Effector CD8-positive, alpha-beta T cell (primary cell): ENCODE data around the gene SERPINA4.

ENCODE experiments used
- DNase-seq: peaks from one replicate; lab custom pipeline; 2025; lab: John Stamatoyannopoulos, UW
- total RNA-seq, 4 experiments: gene quantifications; one replicate each; lab custom pipeline; 2026; lab: John Stamatoyannopoulos, UW

The SERPINA4 gene, protein sequence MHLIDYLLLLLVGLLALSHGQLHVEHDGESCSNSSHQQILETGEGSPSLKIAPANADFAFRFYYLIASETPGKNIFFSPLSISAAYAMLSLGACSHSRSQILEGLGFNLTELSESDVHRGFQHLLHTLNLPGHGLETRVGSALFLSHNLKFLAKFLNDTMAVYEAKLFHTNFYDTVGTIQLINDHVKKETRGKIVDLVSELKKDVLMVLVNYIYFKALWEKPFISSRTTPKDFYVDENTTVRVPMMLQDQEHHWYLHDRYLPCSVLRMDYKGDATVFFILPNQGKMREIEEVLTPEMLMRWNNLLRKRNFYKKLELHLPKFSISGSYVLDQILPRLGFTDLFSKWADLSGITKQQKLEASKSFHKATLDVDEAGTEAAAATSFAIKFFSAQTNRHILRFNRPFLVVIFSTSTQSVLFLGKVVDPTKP
- 0 reads per million in 4 experiments for total RNA-seq

DNA sequence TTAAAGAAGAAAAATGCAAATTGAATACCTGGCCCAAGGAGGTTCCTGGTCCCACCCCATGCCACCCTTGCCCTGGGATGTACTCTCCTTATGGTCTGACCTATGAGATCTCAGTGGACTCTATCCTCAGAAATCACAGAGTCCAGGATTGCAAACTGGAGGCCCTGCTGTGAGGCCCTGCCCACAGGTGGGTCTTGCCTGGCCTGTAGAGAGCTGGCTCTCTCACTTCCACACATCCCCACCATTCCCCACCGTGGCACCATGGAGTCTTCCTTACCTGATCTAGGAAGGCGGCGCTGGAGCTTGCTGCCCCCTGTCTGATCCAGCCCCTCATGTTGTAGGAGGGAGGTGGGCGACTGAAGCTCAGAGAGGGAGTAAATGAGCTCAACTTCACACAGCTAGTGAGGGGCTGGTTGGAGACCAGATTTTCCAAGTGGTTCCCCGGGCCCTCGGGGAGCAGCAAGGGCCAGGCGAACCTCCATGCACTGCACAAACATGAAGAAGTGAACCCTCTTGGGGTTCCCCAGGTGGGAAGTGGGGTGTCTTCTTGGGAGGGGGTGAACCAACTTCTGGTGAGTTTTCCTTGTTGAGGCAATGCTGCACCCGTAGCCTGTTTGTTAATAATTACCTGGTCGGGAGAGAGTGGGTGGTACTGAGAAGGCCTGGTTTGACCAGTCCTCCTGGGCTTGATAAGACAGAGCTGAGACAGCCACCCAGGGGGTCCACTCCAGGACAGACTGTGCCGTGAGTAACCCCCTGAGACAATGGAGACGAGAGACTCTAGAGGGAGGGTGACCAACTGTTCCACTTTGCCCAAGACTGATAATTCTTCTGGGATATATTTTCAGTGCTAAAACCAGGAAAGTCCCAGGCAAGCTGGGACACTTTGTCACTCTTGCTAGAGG, at the start of gene SERPINA4:
TSS of gene SERPINA4 (plus strand) at position 692 of the 905 bp plus-strand sequence. CDS start 2,041 bp downstream, outside the sequence.
- no peak for DNase-seq

DNA sequence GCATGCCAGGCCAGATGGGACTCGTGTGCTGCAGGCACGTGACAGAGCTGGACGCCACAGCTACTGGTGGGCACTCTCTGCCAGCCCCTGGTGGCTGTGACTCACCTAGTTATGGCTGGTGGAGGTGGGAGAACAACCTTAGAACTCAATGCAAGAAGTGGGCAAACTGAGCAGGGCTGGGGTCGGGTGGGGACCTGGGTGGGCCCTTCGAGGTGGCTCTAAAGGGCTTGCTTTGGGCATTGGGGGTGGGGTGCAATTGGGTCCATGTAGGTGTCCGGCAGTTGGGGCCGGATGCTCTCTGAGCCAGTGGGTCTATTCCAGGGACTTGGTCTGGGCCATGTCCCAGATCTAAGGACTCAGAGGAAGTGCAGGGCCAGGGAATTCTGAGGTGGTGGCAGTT, 46.9 kb upstream of the SERPINA4 start:
- DNase-seq: no peak

DNA sequence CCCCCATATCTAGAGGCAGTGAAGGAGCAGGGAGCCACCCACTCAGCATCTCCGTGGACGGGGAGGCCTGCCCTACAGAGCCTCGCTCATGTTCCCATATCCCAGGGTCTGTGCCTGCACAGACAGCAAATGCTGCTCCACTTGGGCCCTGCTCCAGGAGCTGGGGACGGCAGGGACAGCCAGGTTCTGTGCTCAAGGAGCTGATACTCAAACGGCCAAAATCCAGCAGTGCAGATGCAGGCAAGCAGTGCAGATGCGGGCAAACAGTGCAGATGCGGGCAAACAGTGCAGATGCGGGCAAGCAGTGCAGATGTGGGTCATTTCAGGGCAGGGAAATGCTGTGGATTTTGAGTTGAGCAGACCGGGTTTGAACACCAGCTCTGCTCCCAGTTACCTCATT, 45.8 kb upstream of the SERPINA4 start:
- DNase-seq: no peak

DNA sequence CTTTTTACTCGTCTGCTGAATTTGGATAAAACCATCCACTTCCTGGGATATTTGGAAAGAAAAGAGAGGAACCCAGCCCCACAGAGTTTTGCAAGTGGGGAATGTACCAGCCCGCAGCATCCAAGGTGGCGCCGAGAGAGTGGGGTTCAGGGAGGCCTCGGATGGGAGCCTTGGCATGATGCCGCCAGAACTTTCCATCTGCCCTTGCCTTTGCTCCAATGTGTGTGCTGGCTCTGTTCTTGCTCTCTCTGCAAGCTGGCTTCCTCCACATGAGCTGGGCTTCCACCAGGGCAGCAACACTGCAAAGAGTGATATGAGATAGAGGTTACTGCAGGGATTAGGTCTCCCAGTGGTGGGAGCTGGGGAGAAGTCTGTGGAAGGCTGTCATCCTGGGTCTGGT, 45.4 kb upstream of the SERPINA4 start:
- no peak for DNase-seq

DNA sequence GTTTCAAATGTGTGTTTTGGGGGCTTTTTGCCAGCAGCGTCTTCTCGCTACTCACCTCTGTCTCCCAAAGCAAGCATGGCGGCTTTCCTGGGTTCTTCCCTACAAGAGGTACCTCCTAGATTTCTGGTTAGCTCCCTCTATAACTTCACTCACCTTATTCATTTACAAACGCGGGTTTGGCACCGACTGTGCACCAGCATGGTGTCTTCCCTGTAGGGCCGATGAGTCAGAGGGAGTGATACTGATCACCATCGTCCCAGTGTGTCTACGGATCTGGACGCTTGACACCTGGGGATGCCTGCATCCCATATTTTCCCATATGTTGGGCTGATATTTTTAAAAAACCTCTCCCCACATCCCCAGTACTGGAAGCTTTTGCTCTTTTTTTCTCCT, 44.0 kb upstream of the SERPINA4 start:
- no peak for DNase-seq

DNA sequence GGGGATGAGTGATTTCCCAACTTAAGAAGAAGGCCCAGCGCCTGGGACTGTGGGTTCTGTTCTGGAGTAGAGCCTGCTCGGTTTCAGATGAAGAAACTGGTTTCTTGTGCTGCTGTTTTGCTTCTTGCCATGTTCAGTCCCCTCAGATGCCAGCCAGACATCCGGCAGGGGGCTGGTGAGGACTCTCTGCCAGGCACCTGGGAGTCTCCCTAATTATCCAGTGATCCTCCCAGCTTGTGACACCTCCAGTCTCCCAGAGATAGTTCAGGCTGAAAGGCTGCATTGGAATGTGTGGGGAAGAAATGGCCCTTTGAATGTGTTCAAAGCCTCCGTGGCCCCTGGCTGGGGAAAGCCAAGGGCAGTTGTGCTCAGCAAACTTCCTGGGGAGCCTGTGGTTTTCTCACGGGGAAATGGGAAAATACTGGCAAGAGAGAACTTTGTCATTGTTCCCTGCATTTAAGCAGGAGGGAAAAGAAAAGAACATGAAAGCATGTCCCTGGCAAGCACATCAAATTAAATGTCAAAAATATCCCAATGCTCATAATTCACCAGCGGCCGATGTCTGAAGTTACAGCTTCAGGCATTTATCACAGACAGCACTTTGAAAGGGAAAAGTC, 43.5 kb upstream of the SERPINA4 start:
- DNase-seq: no peak

DNA sequence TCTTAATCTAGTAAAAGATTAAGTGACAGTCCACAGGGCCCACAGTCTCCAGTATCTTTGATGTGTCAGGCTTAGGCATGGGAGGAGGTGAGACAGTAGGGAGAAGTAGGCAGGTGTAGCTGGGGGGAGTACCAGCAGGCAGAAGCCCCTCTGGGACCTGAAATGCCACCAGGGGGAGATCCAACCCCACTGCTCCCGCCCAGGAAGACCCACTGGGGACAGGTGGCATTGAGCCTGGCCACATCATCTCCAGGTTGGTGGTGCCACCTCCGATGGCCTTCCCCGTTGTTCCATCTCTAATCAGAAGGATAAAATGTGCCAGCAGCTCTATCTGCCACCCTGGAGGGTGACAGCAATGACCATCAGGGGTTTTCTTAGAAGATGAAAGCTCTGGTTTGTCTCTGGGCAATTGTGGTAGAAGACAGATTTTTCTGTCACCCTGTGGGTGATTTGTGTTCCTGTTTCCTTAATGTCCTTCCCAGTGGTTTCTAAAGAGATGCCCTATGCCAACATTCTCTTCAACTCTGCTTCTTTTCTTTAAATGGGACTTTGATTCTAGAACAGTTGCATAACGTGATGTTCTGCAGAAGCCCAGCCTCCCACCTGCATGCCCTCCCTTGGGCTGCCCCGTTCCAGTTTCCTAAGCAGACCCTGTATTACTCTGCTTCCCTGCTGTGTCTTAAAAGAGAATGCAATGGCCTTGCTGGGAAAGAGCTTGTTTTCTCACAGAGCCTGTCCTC, 39.7 kb upstream of the SERPINA4 start:
- no peak for DNase-seq

DNA sequence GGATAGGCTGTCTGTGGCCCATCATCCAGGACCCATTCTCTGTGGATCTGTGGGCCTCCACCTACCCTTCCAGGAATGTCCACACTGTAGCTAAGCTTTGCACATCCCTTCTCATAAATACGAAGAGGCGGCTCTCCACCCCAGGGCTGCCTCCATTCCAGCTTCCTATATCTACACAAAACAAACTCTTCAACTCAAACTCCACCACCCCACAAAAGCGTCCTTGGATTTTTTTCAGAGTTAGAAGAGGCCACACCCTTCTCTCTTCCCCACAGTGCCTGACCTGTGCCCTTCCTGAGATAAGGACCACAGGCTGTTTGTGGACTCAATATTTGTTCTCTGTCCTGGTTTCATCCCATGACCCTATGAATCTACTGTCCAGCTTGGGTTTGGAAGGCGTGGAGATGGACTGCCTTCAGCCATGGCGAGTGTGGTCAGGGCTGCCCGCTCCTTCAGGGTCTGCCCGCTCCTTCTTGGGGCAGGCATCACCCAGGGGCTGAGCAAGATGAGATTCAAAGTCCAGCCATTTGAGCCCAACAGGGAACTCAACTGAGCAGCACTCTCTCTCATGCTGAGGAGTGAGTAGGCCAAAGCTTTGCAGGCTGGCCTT, 39.0 kb upstream of the SERPINA4 start:
- no peak for DNase-seq

DNA sequence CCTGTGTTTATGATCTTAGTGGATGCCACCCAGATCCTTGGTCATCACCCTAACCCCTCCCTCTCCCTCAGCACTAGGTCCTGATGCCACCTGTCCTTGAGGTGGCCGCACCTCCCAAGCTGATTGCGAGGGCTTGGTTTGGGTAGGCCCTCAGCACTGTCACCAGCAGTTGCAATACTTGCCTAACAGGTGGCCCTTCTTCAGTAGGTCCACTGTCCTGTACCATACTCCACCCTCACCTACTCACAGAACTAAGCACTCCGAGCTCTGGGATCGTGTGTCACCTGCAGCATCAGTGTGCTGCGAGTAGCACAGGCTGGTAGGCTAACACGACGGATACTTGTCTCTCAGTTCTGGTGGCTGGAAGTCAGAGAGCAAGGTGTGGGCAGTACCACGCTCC, 38.0 kb upstream of the SERPINA4 start:
- DNase-seq: no peak

DNA sequence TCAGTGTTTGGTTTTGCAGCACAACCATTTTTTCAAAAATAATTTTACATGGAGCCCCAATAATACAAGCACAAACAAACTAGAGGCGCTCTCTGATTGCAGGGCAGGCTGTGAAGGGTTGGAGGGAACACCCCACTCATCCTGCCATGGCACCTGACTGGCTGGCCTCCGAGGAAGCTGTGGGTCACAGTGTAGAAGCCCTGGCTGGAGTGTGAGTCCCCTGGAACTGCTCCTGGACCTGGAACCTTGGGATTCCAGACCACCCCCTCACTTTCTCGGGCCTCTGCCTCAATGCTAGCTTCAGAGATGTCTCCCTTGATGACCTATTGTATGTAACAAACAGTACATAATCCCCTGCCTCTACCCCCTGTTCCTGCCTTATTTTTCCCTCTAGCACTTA, 37.1 kb upstream of the SERPINA4 start:
- DNase-seq: no peak

DNA sequence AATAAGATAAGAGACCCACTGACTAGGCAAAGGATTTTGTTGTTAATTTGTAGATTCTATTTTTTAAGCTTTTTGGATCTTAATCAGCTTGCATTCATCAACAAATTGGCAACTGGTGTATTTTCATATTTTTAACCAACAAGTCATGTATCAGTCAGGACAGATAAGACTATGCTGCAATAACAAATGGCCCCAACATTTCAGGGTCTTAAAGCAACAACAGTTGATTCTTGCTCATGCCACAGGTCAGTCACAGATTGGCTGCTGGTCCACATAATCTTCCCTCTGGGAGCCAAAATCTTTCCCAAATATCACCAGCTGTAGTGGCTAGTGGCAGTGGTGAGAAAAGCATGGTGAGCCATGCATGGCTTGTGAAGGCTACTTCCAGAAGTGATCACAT, 30.1 kb upstream of the SERPINA4 start:
- DNase-seq: no peak

DNA sequence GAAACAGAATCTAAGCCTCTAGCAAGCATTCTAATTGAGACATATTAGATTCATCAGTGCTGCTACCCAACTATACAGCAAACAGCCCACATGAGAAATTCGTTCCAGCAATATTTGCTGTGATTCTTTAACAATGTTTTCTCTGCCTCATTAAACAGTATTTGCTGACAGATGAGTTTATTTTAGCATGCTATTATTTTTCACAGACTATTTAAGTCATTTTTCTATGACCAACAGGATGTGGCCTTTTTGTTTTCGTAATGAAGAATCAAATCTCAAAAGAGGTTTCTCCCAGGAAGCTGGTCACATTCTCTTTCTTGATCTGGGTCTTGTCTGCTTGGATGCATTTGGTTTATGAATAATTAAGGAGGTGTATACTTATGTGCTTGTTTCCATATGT, 28.8 kb upstream of the SERPINA4 start:
- DNase-seq: no peak

DNA sequence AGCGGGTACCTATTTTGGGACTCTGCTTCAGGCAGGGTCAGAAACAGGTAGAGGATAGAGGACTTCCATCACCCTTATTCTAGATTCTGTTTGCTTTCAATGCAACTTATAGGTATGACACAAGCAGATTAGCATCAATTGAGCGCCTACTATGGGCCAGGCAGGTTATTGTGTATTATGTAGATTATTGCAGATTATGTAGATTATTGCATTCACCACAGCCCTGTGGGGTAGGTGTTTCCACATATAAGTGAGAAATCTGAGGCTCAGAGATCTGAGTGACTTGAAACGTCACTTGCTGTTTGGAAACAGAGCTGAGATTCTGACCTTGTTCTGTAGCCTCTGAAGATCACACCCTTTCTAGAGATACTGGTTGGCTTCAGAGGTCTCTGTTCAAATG, 25.7 kb upstream of the SERPINA4 start:
- no peak for DNase-seq

DNA sequence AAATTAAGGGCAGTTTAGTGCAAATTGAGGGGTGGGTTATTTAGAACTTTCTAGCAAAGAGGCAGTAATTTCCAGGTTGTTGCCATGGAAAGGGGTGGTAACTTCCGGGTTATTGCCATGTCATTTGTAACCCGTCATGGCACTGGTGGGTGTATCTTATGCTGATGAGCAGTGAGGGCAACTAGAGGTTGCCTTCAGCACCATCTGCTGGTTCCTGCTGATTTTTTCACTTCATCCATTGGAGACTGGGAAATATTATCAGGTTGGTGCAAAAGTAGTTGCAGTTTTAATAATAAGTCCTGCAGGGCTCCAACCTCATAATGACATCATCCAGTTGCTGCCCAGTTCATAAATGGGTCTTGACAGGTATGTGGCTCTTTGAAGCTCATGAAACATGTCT, 24.4 kb upstream of the SERPINA4 start:
- no peak for DNase-seq

DNA sequence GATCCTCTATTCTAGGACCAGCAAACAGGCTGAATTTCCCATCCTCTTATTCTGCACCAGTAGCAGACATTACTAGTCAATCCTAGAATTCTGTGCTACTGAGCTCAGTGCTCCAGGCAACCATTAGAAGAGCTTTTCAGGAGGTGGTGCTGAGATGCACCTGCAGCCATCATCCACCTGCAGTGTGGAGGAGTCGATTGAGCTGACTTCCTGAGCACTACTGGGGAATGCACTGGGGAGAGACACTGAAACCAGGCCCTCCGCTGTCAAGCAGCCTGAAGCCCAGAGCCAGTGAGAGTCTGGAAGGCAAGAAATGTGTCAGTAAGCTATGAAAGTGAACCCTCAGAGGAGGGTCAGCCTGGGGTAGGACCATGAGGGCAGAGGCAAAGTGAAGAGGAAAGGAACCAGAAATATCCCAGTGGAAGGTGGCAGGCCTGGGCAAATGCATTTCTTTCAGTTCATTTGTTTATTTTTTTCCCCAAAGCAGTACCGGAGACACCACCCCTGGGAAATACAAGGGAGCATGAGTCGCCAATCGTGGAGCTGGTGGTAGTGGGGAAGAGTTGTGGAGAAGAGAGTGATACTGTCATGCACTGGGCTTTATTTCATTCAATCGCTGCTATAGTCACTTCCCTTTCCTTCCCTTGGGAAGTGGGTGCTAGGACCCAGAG, 23.0 kb upstream of the SERPINA4 start:
- no peak for DNase-seq

DNA sequence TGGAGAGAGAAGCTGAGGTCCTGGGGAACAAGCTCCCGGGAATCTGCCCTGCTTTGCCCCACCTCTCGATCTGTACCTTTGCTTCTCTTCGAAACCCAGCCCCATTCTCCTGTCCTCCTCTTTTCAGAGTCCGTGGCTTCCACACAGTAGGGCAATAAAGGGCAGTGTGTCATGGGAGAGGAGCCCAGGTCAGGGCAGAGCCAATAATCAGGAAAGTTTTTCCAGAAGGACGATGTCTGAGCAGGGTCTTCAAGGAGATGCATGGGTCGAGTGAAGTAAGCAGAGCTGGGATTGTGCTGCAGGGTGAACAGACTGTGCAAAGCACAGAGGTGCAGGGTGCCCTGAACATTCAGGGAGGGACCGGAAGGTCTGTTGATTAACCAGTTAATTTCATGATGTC, 22.1 kb upstream of the SERPINA4 start:
- DNase-seq: no peak

DNA sequence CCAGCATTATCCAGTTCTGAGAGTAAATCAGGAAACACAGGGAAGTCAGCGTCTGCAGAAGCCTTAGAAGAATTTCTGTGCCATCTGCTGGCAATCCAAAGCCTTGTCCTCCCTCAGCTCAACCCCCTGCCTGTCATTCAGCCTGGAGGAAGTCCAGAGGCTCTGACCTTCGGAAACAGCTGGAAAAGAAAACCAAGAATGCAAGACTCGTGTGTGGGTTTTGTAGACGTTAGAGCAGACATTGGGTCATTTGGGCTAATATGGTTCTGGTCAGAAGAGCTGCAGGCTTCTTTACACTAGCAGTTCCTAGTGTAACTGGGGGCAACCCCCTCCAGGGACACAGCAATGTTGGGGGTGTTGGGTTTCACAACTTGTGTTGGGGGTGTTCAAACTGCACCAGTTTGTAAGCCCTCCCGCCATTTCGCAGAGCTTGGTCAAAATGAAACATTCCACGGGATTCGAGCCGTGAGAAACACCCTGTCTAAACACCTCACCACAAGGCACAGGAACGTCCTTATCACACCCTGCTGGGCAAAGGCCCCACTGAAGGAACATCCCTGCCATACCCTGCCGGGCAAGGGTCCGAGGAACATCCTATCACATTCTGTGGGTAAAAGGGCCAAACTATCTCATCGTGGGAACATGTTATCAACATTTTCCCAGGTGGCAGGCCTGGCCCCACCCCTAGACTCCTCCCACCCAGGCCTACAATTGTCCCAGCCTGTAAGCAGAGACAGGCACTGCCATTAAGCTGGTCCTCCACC, 21.0 kb upstream of the SERPINA4 start:
- no peak for DNase-seq

DNA sequence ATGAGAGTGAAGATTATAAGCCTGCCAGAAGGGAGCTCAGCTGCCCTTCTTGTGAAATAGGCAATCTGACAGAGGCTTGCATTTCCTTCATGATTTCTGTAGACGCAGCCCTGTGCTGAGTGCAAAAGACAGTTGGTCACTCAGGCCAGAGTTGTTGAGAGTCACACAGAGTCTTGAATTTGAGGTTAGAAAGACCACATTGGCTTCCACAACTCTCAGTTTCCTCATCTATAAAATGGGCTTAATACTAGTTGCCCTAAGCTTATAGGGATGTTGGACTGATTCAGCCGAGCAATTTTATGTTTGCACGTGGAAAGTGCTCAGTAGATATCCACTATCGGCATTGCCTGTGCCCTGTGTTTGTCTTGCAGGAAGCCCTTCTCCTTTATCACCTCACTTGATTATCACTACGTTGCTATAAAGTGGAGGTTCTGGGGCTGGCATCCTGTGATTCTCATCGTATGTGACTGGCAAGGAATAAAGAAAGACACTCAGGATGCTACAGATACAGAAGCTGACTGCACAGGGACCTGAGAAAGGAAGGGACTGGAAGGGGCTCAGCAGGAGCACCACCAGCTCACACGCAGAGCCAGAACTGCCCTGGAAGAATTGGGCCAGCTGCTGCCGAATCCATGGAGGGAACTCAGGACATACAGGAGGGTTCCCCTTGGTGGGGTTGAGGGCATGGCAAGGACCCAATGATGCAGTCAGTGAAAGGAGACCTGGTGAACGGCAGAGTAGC, 19.8 kb upstream of the SERPINA4 start:
- DNase-seq: no peak

DNA sequence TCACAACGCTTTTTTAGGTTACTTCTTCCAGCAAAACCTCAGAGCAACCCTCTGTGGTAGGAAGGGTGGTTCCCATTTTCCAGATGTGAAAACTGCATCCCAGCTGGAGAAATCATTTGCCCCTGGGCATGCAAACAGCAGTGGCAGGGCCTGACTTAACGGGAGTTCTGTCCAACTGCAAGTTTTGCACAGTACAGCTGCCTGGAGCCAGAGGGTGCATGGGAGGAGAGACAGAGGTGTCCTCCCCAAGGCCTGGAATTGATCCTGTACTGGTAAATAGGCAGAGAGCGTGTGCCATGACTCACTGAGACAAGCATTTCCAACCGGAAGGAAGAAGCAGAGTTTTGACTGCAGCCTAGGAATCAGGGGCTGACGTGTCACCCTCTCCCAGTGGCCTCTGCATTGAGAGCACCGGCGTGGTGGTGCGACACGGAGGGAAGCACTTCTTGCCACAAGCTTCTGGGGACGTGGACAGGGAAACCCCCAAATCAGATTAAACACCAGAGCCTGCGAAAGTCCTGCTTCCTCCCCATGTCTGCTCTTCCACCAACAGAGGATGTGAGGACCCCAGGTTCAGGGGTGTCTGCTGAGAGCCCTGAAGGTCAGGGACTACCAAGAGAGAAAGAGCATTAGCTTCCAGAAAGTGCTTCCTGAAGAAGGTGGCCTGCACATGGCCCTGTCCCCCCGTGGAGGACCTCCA, 19.0 kb upstream of the SERPINA4 start:
- no peak for DNase-seq
